Tibial artery (tissue), 4 donors: ENCODE results near the gene MCM3AP.

Source experiments
- DNase-seq, 2 donors: peaks; one replicate each; pipeline ENCODE4 v3.0.0-alpha.2; 2019
- H3K27ac ChIP-seq, 2 donors: fragments of 200-600 bp; sonication (generic) in 1 of 2; 1 replicate in 1 of 2; 2 replicates in 1 of 2; pipeline ENCODE4 v1.5.1; 2018 to 2019; ENCODE audit warnings: mild to moderate bottlenecking in 1 of 2
- H3K27me3 ChIP-seq, 2 donors: fragments of 200-600 bp; sonication (generic) in 1 of 2; one replicate each; pipeline versions ENCODE4 v1.5.1 to v1.6.0; 2016 to 2019
- H3K36me3 ChIP-seq, 3 donors: fragments of 200-600 bp; sonication (generic) in 2 of 3; one replicate each; pipeline ENCODE4 v1.5.1; 2016 to 2019; ENCODE audit warnings: mild to moderate bottlenecking in 2 of 3
- H3K4me1 ChIP-seq, 4 donors: fragments of 200-600 bp; sonication (generic) in 2 of 4; 1 replicate in 3 of 4; 2 replicates in 1 of 4; pipeline ENCODE4 v1.5.1; 2016 to 2019
- H3K4me3 ChIP-seq, 2 donors: fragments of 200-600 bp; sonication (generic) in 1 of 2; 1 replicate in 1 of 2; 2 replicates in 1 of 2; pipeline ENCODE4 v1.5.1; 2018 to 2019; ENCODE audit warnings: mild to moderate bottlenecking in 2 of 2
- H3K9me3 ChIP-seq, 3 donors: fragments of 200-600 bp; sonication (generic) in 1 of 3; one replicate each; pipeline ENCODE4 v1.5.1; 2016 to 2019
- CTCF ChIP-seq, 2 experiments: fragments of 200-600 bp in 1 of 2; fragments of 450-650 bp in 1 of 2; IDR thresholded peaks; one replicate each; pipeline ENCODE4 v1.5.1; 2017 to 2019; ENCODE audit warnings: antibody characterized with exemption in 2 of 2, mild to moderate bottlenecking in 1 of 2, moderate library complexity in 1 of 2
- intact Hi-C: fragments of 100-400 bp; cut with DNase I; formaldehyde crosslinking; loops from one replicate; pipeline ENCODE4 v1.15.0; 2023; ENCODE audit warnings: low total_unique reads

MCM3AP gene

GRCh38 chr21:46291561-46291960, 6.2 kb upstream of the MCM3AP start:
- no peak for TF ChIP-seq CTCF (IDR thresholded peaks at IDR 0.05)
- Histone ChIP-seq H3K27me3 (peaks cover 0 to 9% of the 10 kb centered on the region in 2 donors), H3K9me3 (no peaks in the 10 kb centered on the region), H3K4me3 (no peak overlapping the region), H3K36me3 (peaks cover 0 to 13% (median 9%) of the 10 kb centered on the region in 3 donors), H3K27ac (no peak overlapping the region), H3K4me1 (peaks cover 0 to 9% (median 2%) of the 10 kb centered on the region in 4 donors)
- DNase-seq = no peak
- intact Hi-C loops = no loop called here

DNA sequence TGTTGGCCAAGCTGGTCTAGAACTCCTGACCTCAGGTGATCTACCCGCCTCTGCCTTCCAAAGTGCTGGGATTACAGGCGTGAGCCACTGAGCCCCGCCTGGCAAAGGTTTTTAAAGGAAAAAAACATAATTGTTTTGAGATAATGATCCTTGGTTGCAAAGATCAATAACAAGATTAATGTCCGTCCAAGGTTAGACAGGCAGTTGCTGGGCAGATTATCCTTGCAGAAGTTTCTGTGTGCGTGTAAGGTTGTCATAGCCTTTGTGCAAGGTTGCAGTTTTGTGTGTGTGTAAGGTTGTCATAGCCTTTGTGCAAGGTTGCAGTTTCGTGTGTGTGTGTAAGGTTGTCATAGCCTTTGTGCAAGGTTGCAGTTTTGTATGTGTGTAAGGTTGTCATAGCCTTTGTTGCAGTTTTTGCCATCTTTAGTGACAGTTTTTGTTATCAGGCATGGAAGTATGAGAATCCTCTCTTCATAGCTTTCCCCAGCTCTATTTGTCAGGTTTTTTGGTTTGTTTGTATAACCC, 4.3 kb upstream of the MCM3AP start:
- H3K9me3 ChIP-seq = no peaks in the 10 kb centered on the region
- H3K27ac ChIP-seq = no peak overlapping the region
- no peaks in the 10 kb centered on the region for H3K27me3 ChIP-seq
- no peak overlapping the region for H3K4me3 ChIP-seq
- no peak for DNase-seq
- H3K36me3 ChIP-seq = peaks cover 0 to 13% (median 9%) of the 10 kb centered on the region in 3 donors
- peaks cover 0 to 17% (median 9%) of the 10 kb centered on the region in 4 donors for H3K4me1 ChIP-seq
- TF ChIP-seq CTCF (IDR thresholded peaks at IDR 0.05) = no peak
- intact Hi-C loops = loop anchor here (10.0 kb wide), 1 partner anchor 145 kb away; no protein-coding TSS in a partner anchor

DNA sequence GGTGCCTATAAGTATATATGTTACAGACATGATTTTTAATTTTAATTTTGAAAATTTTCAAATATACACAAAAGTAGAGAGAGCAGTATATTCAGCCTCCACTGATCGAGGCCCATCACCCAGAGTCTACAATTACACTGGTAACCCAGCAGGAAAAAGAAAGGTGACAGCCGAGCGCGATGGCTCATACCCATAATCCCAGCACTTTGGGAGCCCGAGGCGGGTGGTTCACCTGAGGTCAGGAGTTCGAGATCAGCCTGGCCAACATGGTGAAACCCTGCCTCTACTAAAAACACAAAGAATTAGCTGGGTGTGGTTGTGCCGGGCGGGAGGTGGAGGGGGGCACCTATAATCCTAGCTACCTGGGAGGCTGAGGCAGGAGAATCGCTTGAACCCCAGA, 2.1 kb upstream of the MCM3AP start:
- Histone ChIP-seq H3K4me3 (no peak overlapping the region), H3K27ac (no peak overlapping the region), H3K36me3 (peaks cover 0 to 27% (median 13%) of the 10 kb centered on the region in 3 donors), H3K27me3 (no peaks in the 10 kb centered on the region), H3K9me3 (no peaks in the 10 kb centered on the region), H3K4me1 (peaks cover 0 to 38% (median 31%) of the 10 kb centered on the region in 4 donors)
- TF ChIP-seq CTCF (IDR thresholded peaks at IDR 0.05) = no peak
- intact Hi-C loops = loop anchor here (2.0 to 10.0 kb wide), 2 partner anchors 35 to 143 kb away; partner anchors contain the start of gene C21orf58
- DNase-seq = no peak

GRCh38 chr21:46286648-46287002, 1.2 kb upstream of the MCM3AP start:
- no peak for DNase-seq
- intact Hi-C loops = loop anchor here (2.0 to 10.0 kb wide), 2 partner anchors 36 to 142 kb away; partner anchors contain the start of gene C21orf58
- H3K4me1 ChIP-seq = peaks cover 0 to 47% (median 36%) of the 10 kb centered on the region in 4 donors
- H3K36me3 ChIP-seq = peaks cover 0 to 28% (median 7%) of the 10 kb centered on the region in 3 donors
- no peaks in the 10 kb centered on the region for H3K9me3 ChIP-seq
- peak overlapping the region; percentile 90 to 96 for H3K27ac ChIP-seq
- no peaks in the 10 kb centered on the region for H3K27me3 ChIP-seq
- H3K4me3 ChIP-seq = peak overlapping the region; percentile 77 to 79
- TF ChIP-seq CTCF (IDR thresholded peaks at IDR 0.05) = no peak

GRCh38 chr21:46285761-46286647, 593 bp upstream of the MCM3AP start, which contains the start of gene YBEY:
Gene YBEY, plus strand, starts transcription at chr21:46286342. Its CDS starts 572 bp downstream, at chr21:46286914.
- no peaks in the 10 kb centered on the region for H3K9me3 ChIP-seq
- peak within 1 kb of the TSS; percentile 90 to 96 for H3K27ac ChIP-seq
- H3K4me3 ChIP-seq = peak within 1 kb of the TSS; percentile 77 to 79
- peak; percentile 81 to 93 for DNase-seq
- intact Hi-C loops = loop anchor here (2.0 to 10.0 kb wide), 2 partner anchors 37 to 141 kb away; partner anchors contain the start of gene C21orf58
- TF ChIP-seq CTCF (IDR thresholded peaks at IDR 0.05) = peak; percentile 40
- H3K27me3 ChIP-seq = no peaks in the 10 kb centered on the region
- peaks cover 0 to 54% (median 40%) of the 10 kb centered on the region in 4 donors for H3K4me1 ChIP-seq
- H3K36me3 ChIP-seq = peaks cover under 1 to 28% (median 5%) of the 10 kb centered on the region in 3 donors
